Measurements from ENCODE around the gene SF3A2.

- TF ChIP-seq CTCF (conservative IDR thresholded peaks at IDR 0.05; ENCODE audit: low read length) = no peak
- TF ChIP-seq EZH2phosphoT487 (IDR thresholded peaks at IDR 0.05; ENCODE audit: borderline replicate concordance) = no peak
These were observed 7.9 kb downstream of the SF3A2 start for GRCh38 chr19:2244486-2244885.
